HG03520 (cell line): Measurements from ENCODE around the gene DGKB.
"Not testable (repeated sequence)": the region's sequence is repeated elsewhere in the genome, so short reads cannot be mapped to it uniquely, and the experiment has no call there.

ENCODE experiments used
- ATAC-seq: cut with Tn5 transposase; IDR thresholded peaks from one replicate; pipeline ENCODE4 v1.9.1; 2021; ENCODE audit warnings: mild to moderate bottlenecking, moderate library complexity; ENCODE audit not compliant: unreplicated experiment

Gene DGKB

DNA sequence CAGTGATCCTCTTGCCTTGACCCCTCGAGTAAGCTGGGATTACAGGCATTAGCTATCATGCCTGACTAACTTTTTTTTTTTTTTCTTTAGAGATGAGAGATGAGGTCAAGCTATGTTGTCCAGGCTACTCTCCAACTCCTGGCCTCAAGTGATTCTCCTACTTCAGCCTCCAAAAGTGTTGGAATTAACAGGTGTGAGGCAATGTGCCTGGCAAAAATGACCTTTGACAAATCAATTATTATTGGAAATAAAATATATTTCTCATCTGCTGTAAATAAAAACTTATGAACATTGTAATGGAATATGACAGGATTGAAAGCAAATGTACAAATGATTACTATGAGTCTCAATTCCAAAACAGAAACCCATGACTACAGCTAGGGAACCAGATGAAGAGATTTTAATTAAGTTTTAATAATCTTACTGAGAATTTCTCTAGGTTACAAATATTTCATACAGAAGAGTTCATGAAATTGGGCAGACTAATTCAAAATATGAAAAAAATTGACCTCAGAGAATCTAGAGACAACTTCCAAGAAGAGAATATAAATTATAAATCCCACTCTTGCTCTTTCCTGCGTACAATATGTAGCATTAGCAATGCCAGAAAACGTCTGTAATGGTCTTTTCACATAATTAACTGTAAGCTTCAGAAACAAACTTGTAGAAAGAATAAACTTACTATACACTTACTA is 414.7 kb downstream of the DGKB start:
- no peak for ATAC-seq

DNA sequence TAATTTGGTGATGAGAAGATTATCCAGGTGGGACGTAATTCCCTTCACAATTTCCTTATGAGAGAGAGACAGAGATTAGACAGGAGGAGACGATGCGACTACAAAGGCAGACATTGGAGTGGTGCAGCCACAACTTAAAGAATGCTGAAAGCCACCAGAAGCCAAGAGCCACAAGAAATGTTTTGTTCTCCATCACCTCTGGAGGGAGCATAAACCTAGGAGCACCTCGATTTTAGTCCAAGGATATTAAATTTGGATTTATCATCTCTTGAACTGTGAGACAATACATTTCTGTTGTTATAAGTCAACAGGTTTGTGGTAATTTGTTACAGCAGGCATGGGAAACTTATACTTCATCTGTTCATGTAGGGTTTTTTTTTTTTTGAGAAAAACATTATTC is 418.9 kb downstream of the DGKB start:
- ATAC-seq = no peak

DNA sequence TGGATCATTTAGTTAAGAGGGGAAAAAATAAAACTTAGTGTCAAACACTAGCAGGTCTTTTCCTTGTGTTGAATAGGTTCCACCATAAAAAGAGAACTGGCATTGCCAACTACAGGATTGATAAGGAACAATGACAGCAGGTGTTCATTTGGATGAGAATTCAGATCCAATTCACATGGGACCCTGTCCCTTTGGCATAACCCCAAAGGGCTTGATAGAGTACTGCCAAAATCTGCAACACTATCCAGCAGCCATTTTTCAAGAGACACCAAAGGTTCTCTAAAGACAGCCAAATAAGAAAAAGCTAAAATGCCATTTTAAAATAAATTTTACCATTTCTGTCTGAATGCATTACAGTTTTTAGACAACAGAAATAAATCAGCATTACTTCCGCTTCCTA is 422.3 kb downstream of the DGKB start:
- ATAC-seq = no peak

DNA sequence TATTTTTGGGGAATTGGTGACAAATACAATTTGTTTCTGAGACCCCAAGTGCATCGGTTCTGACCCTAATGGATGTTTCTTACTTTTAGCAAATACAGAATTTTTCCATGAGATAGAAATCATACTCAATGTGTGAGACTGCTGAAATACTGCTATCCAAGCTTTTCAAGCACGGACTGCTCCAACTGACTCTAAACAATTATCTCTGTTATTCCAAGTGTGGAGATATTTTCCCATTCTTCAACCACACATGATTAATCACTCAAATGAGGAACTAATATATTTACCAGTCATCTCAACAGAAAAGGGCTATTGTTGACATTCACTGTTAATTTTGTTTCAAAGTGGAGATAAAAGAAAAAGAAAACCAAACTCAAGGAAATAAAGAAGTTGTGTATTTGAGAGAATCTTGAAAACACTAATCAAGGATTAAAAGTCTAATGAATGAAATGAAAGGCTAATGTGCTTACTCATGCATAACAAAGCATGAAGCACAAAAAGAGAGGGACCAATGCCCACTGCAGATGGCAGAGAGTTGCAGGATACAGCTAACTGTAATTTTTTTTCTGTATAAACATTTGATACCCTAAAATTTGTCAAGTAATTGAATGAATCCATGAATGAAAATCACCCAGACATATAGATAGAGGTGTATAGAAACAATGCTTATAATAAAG is 423.6 kb downstream of the DGKB start:
- no peak for ATAC-seq

DNA sequence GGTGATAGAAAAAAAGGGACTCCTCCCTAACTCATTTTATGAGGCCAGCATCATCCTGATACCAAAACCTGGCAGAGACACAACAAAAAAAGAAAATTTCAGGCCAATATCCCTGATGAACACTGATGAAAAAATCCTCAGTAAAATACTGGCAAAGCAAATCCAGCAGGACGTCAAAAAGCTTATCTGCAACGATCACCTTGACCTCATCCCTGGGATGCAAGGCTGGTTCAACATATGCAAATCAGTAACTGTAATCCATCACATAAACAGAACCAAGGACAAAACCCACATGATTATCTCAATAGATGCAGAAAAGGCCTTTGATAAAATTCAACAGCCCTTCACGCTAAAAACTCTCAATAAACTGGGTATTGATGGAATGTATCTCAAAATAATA is 440.8 kb downstream of the DGKB start:
- ATAC-seq = not testable (repeated sequence)

DNA sequence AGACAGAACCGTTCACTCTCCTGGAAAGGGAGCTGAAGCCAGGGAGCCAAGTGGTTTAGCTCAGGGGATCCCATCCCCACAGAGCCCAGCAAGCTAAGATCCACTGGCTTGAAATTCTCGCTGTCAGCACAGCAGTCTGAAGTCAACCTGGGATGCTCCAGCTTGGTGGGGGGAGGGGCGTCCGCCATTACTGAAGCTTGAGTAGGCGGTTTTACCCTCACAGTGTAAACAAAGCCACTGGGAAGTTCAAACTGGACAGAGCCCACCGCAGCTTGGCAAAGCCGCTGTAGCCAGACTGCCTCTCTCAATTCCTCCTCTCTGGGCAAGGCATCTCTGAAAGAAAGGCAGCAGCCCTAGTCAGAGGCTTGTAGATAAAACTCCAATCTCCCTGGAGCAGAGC is 443.7 kb downstream of the DGKB start:
- ATAC-seq = not testable (repeated sequence)

DNA sequence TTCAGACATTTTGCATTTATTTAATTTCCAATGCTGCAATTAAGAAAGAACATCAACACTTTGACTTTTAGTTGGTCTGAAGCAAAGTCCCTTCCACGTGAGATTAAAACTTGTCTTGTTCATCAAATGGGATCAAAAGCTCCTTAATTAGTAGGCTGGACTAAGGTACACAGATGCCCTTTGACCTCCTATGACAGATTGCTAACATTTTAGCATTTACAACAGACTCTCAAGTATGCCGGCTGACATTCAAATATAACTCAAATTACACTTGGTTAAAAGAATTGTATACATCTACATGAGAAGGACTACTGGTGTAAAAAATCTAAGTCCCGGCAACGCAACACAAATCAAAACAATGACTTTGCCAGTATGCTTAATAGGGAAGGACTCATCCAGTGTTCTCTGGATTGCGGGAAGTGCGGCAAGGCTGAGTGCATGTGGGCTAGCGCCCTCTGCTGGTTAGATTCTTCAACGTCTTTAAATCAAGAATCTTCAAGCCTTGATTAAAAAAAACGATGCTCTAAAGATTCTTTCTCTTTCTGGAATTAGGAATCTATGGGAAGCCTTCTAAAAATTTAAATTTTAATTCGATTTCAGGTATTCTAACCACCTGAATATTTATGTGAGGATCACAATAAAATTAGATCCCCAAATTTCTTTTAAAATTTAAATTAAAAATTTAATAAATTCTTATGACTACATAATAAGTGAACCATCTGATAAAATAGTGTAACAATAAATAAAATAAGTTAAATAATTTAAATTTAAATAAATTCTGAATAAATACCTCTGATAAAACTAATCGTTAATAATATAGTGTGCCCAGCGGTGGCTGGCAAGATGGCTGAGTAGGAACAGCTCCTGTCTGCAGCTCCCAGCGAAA is 444.7 kb downstream of the DGKB start:
- ATAC-seq = no peak

DNA sequence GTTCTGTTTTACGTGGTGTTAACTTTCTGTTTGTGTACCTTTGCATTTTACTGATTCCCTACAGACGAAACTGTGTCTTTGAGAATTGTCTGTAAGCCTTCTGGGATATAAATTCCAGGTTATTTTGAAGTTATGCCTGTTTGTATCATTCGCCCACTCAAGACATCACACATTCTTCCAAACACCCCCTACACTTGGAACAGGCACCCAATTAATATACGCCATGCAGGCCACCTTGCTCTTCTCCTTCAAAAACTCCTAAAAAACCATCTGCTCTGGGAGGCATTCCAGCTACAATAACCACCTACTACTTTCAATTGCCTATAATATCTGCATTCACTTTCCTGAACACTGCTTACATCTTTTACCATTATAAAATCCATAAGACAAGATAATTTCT is 453.3 kb downstream of the DGKB start:
- no peak for ATAC-seq

DNA sequence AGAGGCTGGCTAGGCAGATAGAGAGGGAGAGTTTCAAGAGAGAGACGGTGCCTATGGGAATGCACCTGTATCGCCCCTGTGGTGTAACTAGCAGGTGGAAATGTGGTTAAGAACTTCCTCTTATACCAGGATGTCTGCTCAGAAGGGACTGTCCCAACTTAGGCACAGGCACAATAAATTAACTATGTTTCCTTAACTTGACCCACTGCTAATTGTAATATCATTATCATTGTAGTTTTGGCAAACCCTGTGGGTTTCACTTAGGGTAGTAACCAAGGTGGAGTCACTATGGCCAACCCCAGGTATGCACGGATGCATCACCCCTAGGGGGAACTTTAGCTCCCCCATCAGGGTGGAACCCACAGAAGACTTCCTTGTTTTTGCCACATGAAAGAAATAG is 455.7 kb downstream of the DGKB start:
- ATAC-seq = no peak

DNA sequence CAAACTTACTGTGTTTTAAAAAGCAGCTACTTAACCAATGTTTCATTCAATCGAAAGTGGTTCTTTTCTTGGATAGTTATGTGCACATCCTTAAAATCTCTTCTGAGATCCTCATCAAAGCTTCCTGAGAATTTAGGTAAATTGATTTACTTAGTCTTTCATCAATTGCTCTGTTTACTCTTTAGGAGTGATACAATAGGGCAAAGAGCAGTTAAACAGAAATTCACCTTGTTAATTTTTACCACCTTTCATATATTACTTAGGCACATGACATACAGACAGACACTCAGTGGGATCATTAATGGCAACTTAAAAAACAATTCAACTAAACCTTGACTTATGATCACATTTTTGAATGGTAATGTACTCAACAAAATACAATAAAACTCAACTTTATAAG is 456.3 kb downstream of the DGKB start:
- ATAC-seq = no peak

DNA sequence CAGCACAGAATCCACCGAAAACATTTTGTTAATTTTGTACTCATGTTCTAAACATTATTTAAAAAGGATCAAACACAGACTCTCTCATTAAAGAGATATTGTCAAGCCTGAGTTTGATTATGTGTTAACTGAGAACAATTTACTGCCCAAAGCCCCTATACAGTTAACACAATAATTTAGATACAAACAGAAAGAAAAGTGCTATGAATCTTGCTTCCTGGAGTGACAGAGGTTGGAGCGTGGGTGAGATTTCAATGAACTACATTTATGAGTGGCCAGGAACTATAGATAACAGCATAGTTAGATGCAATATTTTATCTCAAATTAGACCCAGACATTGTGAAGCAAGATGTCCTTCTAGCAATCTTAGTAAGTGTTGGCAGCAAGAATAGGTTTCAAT is 464.2 kb downstream of the DGKB start:
- ATAC-seq = no peak

DNA sequence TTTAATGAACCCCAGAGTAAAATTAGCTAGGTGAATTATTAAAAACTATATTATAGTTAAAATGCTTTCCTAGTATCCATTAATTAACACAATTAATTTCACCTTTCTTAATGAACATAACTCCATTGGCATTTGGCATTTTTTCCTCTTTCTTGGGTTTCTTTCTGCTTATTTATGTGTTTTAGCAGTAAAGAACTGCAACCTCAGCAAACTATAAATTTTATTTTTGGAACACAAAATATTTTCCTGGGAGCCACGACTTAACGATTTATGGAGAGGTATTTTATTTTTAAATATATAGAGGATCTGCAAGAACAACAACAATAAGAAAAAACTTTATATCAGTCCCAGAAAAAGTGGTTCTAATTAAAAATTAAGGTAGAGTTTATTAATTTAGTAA is 465.7 kb downstream of the DGKB start:
- no peak for ATAC-seq

DNA sequence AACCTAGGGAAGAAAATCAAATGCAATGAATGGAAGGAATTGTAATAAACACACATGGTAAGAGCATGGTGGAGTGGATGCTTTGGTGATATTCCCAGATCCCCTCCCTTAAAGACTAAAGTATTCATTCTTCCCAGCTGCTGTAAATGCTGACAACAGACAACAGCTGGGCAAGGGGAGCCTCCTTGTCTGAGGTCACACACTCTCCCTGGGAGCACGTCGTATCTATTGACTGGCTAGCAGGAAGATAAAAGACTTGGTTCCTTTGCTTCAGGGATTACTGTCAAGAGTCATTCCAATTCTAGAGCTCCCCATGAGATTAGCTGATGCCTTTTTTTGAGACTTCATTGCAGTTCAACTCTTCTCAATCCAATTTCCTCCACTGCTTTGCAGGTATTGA is 469.6 kb downstream of the DGKB start:
- no peak for ATAC-seq

DNA sequence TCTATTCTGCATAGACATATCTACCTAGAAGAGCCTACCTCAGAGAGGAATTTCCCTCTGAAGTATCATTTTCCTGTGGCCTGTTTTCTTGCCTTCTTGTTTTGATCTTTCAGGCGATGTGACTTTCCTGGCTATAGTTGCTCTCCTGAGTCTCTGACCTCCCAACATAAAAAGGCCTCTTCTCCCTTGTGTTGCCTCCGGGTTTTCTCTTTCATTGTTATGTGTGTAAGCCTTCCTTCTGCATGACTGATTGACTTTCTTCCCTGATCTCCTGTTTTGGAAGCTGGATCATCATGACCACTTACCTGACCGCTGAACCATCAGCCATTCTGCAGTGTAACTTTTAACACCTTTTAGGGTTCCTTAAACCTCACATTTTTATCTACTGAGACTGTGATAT is 471.6 kb downstream of the DGKB start:
- ATAC-seq = no peak

DNA sequence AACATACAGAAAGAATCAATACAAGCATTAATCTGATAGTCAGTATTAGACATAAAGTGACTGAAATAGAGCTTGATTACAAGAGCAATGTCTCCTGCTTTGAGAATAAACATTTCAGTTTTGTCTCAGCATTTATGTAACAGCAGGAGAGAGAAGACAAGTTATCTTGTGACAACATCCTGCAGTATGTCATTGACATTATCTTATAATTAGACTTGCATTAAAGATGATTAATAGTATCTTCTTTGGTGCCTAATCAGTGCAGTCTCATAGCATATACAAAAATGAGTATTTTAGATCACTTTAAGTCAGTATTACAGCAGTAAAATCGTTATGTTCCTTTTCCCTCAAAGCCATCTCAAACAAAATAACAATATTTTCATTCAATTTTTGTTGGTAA is 477.0 kb downstream of the DGKB start:
- ATAC-seq = no peak

DNA sequence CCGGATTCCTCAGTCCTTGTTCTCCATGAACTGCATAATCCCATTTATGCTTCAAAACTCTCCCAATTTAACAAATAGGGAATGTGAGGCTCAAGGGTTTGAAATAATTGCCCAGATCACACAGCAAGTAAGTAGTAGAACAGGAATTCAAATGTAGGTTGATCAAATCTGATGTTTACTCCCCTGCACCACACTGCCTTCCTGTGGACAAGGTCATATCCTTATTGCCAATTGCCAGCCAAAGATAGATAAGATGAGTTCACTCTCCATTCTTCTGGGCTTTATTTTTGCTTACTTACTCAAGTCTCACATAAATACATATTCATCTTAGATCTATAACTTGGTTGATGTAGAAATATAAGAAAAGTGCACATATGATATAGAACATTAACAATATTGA is 477.9 kb downstream of the DGKB start:
- no peak for ATAC-seq

DNA sequence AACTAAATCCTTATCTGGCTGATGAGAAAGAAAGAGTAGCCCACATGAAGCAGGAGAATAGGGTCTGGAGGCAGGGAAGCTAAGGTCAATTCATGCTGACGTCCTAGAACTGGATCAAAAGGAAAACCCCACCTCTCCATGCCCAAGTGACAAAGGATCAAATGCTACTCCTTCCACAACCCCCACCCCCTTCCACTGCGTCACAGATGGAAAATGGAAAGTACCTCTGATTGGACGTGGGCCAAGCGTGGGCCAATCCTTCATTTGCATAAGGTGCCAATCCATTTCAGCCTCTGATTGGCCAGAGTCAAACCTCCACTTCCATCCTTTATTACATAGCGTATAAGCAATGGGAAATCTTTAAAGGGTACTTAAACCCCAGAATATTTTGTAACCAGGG is 481.8 kb downstream of the DGKB start:
- ATAC-seq = no peak

DNA sequence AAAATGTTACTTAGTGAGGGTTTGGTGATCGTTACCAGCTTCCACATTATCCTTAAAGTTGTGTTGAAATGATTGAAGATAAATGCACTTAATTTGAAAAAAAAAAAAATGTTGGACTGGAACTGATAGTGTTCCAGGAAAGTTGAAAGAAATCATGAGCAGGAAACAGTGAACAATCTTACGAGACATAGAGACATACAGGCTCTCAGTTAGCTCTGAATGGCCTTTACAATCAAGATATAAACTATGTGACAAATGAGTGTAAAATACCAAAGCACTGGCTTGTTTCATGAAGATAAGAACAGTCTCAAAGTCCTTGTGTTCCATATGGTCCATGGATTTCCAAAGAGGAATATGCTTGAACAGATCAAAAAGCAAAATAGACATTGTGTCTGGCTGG is 483.0 kb downstream of the DGKB start:
- no peak for ATAC-seq

DNA sequence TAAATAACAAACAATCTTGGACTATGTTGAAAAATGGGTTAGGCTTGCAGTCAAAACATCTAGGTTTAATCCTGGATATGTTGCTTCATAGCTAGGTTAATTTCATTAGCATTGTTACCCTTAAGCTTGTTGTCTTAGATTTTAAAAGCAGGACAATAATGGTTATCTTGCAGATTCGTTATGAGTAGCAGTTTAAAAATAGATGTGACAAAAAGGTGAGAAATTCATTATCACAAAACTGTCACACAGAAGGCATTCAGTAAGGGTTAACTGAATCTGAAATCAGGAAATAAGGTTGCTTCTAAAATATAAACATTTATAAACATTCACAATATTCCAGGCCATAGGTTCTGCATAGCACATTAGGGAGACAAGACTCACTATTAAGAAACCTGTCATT is 483.9 kb downstream of the DGKB start:
- no peak for ATAC-seq

DNA sequence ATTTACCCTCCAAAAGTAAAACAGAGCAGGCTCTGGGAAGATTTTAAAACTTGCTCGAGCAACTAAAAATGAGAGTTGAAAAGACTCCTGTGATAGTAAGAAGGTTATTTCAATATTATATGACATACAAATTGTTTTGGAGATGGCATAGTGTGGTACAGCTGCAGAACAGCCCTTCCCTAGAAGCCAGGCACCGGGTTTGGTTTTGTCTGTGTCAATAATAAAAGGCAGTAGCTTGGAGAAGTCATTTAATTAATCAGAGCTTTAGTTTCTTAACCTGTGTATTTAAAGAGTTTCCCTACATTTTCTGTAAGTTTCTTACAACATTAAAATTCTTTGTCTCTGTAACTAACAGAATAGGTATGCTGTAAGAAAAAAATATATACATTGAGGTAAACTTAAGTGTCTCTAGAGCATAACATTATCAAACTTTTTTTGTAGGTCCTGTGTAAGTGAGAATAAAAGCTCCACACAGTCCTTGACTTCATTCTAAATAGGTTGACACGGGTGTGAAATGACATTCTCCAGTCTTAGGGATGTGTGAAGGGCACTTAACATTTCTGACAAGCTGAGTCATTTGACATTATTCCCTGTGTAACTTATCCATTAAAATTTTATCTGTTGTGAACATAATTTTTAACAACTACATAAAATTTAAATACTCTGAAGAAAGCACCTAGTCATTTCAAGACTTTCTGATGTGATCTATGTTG is 488.1 kb downstream of the DGKB start:
- no peak for ATAC-seq
